Measurements from ENCODE around the gene C1orf87.

C1orf87 gene

GRCh38 chr1:59945790-59946189, 127.8 kb downstream of the C1orf87 start:
- no peak for DNase-seq
